Renal pelvis (tissue), 4 donors: ENCODE results near the gene ECI1. TPM values are rescaled to one million over a fixed set of nuclear protein-coding genes. Genes with fewer than 3 reads are reported as not detected.
A peak's percentile ranks its signal among the peaks of the same experiment; 100 is the strongest.
"Not testable (repeated sequence)": the region's sequence is repeated elsewhere in the genome, so short reads cannot be mapped to it uniquely, and the experiment has no call there.

Experiments used
- DNase-seq: peaks from one replicate; pipeline ENCODE4 v3.0.0-alpha.2; 2013
- polyA plus RNA-seq, 3 donors: library from polyadenylated mRNA; unstranded; fragments of 120-200 nt; gene quantifications; one replicate each; pipeline ENCODE4 v1.2.1, GENCODE V29; 2013; ENCODE audit not compliant: insufficient read length in 3 of 3

Gene ECI1
- polyA plus RNA-seq, 3 donors: 76.6 to 90.9 (median 81.6) TPM

DNA sequence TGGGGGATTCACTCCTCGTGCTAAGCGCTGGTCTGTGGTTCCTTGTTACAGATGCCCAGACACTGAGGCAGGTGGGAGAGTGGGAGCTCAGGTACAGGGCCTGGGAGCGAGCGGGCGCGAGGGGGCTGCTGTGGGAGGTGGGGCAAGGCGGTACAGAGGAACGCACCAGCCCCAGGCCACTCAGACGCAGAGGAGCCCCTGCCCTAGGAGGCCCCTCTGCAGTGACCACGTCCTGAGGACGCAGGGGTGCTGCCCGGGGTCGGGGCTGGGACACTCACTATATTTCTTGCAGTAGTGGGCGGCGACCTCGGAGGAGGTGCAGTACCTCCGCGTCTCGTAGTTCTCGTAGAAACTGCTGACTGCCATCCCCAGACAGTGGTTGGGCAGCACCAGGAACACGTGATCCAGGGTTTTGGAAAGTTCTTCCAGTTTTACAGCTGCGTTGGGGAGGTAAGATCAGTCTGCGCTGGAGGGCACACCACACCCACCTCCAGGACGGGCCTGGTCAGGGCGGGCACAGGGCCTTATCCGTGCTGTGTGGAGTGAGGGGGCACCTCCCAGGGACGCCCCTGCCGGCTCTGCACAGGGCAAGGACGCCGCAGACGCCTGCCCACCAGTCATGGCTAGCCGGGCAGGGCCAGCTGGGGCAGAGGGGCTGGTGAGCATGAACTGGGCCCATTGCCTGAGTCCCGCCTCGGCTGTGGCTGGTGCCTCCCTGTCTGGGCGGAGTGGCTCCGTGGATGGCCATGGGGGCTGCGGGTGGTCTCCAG lies 32.8 kb upstream of the ECI1 start:
- DNase-seq: no peak

DNA sequence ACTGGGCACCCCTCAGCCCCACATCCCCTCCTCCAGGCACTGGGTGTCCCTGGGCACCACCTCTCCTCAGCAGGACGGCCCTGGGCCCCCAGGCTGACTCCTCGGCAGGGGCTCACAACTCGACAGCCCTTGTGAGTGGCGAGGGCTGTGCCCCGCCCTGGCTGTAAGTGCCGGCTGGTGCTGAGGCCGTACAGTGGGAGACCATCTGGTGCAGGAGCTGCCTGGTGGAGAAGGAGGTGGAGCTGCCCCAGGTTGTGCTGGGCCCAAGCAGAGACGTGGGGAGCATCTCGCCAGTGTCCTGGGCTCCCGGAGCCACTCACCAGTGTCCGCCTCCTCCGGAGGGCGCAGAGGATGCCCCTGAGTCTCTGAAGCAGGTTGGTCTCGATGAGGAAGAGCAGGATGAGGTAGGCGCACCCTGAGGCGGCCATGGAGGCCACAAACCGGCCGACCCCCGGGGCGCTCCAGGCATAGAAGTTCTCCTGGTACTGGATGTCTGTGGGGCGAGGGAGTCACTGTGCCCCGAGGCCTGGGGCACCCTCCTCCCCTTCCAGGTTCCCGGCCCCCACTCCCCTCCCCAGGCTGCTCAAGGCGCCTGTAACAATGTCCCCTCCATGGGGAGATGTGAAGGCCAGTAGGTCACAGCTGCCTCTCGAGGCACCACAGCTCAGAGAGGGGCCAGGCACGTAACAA lies 31.6 kb upstream of the ECI1 start:
- no peak for DNase-seq

DNA sequence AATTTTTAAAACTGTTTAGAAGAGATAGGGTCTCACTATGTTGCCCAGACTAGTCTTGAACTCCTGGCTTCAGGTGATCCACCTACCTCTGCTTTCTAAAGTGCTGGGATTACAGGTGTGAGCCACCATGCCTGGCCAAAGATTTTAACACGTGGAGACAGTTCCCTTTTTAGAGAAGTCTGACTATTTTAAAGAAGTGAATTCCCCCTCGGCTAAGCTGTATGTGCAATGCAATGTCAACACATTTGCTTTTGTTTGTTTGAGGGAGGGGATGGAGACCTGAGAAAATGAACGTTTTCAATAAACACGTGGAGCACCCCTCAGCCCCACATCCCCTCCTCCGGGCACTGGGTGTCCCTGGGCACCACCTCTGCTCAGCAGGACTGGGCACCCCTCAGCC lies 30.9 kb upstream of the ECI1 start:
- no peak for DNase-seq

DNA sequence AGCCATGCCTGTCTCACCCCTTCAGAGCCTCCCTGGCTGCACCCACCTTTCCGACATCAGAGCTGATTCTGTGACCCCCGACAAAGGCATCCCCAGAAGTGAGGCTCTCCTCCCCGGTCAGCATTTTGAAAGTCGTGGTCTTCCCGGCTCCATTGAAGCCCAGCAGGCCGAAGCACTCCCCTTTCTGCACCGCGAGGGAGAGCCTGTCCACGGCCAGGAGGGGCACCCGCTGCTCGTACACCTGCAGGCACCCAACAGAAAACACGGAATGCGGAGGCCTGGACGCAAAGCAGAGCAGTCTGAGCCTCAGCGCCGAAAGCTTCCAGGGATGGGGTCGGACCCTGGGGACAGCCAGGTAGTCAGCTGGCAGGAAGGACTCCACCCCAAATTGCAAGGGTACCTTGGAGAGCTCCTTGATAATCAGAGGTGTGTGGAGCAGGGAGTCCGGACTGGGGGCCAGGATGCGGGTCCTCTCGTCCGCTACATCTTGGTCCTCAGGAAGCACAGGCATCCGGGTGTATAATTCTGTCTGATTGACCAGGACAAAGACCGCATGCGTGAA lies 29.7 kb upstream of the ECI1 start:
- no peak for DNase-seq

DNA sequence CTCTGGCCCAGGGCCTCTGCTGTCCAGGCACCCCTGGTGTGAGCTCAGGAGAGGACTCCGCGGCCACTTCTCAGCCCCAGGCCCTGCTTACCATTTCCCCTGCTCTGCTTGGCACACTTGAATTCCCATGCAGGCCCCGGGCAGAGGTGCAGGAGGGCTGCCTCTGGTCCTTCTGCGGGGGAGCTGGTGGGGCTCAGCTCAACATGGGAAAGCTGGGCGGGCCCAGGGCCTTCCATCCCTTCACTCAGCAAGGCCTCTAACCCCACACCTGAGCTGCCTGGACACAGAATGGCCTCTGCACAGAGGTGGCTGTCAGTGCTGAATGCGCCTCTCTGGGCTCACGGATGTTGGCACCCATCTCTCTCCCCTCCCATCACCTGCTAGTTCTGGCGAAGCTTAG lies 29.1 kb upstream of the ECI1 start:
- DNase-seq: no peak

DNA sequence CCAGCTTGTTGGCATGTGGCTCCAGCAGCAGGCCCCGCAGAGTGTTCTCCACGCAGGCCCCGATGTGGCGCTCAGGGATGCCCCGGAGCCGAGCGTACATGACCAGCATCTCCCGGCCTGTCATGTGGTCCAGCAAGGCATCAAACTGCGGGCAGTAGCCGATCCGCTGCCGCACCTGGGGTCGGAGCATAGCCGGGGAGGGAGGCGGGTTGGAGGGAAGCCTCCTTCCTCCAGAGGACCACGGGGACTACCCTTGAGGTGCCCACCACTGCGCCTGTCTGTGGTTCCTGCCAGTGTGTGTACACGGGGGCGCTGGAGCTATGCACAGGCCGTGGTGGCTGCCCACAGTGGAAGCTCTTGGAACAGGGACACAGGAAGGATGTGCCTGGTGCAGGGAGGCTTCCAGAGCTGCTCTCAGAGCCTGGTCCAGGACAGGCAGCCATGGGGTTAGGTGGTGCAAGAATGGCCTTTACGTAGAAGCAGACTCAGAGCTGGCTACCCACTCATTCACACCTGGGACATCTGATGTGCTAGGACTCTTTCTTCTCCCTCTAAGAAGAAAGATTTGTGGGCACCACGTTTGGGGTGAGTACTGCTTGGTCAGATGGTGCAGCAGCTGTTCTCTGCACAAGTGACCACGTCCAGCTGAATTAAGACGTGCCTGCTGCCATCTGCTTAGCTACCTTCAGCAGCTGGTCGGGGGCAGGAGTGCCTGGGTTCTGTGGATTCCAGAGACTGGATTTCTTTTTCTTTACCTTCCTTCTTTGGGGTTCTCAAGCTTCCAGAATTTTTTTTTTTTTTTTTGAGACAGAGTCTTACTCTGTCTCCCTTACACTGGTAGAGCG lies 27.8 kb upstream of the ECI1 start:
- no peak for DNase-seq

DNA sequence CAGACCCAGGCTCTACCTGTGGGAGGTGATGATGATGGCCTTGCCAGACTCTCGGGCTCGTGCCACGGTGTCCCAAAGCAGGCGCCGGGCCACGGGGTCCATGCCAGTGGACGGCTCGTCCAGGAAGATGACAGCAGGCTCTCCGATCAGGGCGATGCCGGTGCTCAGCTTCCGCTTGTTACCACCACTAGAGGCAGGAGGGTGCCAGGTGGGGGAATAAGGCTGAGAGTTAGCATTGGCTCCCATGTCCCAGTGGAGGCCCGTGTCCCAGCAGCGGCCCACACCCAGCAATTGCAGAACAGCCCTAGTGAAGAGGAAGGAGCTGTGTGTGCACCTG lies 26.9 kb upstream of the ECI1 start:
- no peak for DNase-seq

DNA sequence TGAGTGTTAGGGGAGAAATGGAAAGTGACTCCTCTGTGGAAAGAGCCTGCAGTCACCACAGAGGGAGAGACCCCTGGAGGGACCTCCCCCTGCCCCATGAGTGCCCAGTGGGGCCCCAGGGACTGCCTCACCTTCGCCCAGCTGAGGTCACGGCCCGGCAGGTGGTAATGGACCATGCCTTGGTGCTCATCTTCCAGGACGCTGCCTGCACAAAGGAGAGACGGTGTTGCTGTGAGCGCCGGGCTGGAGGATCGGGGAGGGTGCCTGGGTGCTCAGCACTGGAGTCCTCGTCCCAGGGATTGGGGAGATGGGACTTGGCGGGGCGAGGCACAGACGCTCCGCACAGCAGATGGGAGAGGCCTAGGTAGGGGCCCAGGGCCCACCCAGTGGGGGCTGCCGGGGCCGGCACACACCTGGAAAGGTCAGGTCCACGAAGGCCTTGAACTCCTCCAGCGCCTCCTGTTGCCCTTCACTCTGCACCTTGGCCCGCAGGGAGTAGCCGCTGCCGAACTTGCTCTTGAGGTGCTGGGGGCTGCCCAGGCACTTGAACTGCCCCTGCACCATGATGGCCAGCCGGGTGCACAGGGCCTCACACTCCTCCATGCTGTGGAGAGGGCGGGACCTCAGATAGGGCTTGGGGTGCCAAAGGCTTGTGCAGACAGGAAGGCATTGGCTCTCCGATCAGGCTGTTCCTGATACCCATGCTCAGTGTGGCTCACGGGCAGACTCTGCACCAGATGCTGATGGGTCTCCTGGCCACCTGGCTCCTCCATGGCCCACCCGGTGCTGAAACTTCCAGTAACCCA lies 26.3 kb upstream of the ECI1 start:
- no peak for DNase-seq

DNA sequence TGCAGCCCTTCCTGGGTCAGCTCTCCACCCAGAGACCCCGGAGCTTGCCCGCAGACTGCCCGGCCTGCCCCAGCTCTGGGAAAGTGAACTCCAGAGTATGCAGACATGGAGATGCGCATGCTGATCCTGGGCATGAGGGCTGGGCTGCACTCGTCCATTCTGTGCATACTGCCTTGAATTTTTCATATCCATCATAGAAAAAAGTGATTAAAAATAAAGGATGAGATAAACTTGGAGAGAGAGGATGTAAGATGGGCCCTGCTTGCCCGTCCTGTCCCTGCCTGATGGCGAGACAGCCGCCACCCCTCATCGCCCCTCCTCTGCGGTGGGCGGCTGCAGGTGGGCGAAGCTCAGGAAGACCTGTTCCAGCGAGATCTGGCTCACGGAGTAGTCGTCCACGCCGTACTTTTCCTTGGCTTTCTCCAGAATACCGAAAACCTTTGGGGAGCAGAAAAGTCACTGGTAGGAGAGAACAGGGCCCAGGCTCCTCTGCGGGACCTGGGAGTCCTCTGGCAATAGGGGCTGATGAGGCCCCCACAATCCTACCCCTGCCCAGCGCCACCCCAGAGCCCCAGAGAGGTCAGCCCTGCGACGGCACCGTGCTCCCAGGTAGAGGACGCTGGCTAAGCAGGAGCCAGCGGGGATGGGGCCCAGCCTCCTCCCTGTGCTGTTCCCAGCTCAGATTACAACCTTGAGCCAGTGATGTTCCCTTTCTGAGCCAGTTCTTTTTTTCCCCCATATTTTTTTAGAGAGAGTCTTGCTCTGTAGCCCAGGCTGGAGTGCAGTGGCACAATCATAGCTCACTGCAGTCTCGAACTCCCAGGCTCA lies 25.2 kb upstream of the ECI1 start:
- DNase-seq: no peak

DNA sequence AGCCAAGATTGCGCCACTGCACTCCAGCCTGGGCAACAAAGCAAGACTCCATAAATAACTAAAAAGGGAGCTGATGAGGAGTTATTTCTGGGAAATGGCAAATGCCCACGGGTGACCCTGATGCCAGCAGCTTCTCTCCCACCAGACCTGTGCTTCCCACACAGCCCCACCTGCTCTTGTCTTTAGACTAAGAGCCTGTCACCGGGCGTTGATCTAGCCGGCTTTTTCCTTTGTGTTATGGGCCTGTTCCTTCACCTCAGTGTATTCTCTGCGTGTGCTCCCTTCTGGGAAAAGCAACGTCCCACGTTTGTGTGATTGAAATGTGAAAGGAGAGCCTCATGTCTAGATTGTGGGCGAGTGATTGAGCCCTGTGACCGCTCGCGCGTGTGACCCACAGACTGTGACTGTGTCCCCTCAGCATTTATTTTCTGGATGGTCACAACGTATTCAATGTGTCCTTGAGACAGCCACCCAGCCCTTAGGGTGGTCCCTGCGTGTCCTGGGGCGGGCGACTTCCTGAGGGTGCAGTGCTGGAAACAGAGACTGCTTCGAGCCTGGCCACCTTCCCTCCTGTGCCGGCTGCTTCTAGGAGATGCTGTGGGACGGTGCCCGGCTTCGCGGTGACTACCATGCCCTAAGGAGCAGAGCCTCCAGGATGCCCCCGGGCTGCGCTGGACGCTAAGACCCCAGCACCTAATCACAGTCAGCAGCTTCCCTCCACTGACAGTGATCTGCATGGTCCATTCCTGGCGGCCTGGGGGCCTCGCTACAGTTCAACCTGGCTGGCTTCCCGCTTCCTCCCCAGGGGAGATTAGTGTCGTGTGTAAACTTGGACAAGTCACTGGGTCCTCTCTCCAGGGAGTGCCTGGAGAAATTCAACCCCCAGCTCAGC lies 24.3 kb upstream of the ECI1 start:
- no peak for DNase-seq

DNA sequence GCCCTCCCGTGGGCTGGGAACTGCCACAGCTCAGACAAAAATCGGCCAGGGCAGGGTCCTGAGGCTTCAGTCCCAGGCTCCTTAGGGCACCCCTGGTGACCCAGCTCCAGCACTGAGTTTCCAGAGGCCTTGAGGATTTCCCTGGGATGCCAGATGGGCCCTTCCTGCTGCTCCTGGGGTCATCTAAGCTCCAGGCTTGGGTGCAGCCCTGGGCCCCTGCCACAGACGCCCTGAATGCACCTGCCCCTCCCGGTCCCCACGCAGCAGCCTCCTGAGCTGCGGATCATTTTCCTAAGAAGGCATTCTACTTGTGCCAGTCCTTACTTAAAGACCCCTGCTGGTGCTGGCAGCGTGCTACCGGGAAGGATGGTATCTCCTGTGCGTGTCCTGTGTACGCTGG lies 22.5 kb upstream of the ECI1 start:
- DNase-seq: no peak

DNA sequence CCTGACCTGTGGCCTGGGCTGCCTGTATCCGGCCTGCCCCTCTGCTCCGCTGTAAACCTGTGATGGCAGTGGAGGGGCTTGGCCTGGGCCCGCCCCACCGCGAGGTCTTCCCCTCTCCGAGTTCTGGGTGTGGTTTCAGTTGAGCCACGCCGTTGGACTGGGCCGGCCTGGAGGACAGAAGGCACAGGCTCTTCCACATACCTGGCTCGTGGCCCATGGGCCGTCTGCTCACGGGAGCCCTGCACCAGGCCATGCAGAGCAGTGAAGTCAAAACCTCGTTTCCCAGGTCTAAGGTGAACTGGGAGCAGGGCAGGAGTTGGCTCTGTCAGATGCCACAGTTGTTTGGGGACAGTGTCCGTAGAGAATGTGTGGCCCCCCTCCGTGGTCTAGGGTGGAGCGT lies 22.1 kb upstream of the ECI1 start:
- DNase-seq: no peak

DNA sequence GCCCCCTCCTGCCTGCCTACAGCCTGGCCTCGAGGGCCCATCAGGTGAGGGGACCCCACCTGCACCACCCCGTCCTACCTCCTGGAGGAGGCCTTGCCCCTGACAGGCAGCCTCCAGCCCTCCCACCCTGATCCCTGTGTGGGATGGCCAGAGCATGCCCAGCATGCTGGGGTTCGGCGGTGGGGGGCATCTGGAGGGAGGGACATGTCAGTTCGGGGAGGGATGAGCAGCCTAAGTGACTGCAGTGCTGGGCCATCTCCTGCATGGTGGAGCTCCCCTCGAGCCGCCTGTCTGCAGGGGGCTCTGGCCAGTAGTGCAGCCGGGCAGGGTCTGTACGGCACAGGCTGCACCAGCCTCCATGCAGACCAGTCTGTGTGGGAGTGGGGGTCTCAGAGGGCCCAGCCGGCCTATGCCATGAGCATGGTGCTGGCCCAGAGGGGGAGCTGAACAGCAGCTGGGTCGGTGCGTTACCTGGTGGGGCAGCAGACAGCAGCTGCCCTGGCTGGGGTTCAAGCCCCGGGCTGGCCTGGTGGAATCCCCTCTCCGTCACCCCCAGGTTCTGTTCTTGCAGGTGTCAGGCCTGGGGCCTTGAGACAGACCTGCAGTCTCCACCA lies 20.6 kb upstream of the ECI1 start:
- no peak for DNase-seq

DNA sequence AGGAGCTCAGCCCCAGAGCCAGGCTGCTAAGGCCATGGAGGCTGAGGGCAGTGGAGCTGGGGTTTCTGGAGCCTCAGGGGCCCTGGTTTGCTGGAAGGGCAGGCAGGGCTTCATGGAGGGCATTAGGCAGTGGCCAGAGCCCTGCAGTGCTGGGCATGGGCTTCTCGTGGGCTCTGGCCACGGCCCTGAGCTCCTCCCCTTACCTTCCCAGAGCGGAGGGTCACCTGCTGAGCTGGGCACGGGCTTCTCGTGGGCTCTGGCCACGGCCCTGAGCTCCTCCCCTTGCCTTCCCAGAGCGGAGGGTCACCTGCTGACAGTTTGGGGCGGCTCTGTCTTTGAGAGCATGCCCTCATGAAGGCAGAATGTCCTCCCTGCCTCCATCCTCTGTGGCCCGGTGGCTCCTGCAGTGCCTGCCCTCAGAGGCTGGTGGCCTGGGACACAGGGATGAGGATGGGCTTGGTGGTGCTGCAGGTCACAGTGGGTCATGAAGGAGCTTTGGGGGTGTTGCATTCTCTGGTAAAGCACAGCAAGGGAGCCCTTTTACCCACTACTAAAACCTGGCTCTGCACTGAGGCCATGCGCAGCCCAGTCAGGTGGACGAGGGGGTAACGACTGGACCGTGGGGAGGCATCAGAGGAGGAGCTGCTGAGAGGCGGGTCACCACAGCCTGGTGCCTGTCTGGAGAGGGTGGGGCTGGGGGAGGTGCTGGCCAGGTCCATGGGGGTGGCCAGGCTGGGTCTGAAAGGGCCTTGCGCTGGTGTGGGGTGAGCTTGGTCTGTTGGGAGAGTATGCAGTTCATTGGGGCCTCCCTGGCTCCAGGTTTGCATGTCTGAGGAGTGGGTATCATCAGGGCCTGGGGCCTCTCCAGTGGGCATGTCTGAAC lies 19.4 kb upstream of the ECI1 start:
- no peak for DNase-seq

DNA sequence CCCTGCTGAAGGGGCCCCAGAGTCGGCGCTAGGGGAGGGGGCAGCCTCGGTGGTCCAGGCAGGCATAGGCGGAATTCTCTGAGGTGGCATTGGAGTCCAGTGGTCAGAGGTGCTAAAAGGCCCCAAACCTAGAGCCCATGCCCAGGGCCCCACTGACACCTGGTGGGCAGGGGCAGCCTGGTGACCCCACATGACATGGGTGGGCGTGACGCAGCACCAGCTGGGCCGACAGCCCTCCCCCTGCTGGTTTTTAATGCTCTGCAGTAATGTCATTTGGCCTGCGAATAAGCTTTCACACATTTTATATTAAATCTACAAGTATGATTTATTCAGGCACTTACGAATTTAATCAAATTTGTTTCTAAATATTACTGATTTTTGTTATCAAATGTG lies 18.7 kb upstream of the ECI1 start:
- no peak for DNase-seq

DNA sequence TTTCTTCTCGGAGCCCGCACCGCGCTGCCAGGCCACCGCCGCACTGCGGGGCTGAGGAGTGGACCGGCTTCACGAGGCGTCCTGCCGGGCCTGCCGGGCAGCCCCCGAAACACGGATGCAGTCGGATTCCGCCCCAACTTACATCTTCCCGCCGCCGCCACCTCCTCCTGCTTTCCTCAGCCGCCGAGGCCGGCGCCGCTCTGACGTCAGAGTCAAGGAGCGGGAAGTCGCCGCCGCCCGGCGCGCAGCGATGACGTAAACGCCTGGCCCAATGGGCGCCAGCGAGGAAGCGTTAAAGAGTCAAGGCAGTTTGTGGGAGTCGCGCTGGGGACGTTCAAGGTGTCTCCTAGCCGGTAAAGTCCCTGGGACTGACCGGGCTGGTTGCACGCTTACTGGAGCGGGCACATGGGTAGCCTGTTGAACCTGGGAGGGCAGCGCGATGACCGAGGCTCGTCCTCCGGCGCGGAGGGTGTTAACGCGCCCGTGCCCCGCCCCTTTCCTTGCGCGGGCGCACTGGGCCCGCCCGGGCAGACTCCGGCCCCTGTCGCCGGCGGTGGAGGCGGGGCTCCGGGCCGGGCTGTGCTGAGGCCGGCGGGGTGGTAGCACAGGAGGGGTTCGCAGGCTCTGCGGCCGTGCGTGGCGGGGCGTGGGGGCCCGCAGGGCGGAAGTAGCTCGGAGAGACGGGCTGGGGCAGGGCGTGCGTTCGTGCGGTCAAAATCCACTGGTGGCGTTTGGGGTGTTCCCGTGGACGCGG lies 16.7 kb upstream of the ECI1 start, which contains the start of gene RNPS1:
Gene RNPS1, minus strand, starts transcription at position 214 of the 754 bp plus-strand sequence. CDS start 3,483 bp downstream, outside the sequence.
- DNase-seq: peak; percentile 97

DNA sequence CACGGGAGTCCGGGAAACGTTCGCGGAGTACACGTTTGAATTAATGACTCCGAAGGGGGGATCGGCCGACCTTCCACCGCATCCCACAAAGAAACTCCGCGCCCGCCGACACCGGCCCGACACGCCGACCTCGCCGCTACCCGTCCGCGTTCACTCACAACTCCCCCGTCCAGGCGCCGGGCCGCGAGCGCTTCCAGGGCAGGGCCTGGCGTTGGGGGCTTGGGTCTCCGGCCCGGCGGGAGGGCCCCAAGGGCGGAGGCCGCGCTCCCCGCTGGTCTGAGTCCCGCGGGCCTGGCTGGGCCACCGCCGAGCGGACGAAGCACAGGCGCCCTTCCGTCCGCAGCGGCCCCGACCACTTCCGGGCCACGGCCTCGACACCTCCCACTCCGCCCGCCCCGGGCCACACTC lies 16.1 kb upstream of the ECI1 start:
- DNase-seq: not testable (repeated sequence)
